Measurements from ENCODE around the gene PTS.

Gene PTS

GRCh38 chr11:112223121-112223520 is 3.1 kb upstream of the PTS start:
- Histone ChIP-seq H3K27ac (ENCODE audit: low read depth, low read length) (no peak overlapping the region), H3K4me1 (ENCODE audit: insufficient read depth, low read length) (peaks cover 27% of the 10 kb centered on the region), H3K9ac (ENCODE audit: low read length) (no peak overlapping the region)

GRCh38 chr11:112223754-112224532 is 2.3 kb upstream of the PTS start:
- Histone ChIP-seq H3K27me3 (ENCODE audit: control insufficient read depth in 1 of 2, insufficient read depth in 2 of 2, low read length in 2 of 2) (no peaks in the 10 kb centered on the region), H3K9me3 (ENCODE audit: low read length) (no peaks in the 10 kb centered on the region), H3K4me3 (ENCODE audit: low read depth in 1 of 2, low read length in 2 of 2) (no peak overlapping the region), H3K9ac (ENCODE audit: low read length) (no peak overlapping the region), H3K4me1 (ENCODE audit: insufficient read depth, low read length) (peaks cover 27% of the 10 kb centered on the region), H3K36me3 (ENCODE audit: insufficient read depth, low read length) (no peaks in the 10 kb centered on the region), H3K27ac (ENCODE audit: low read depth, low read length) (no peak overlapping the region)

More at GRCh38 chr11:112223121-112223520, 3.1 kb upstream of the PTS start:
- no peaks in the 10 kb centered on the region for H3K27me3 ChIP-seq (ENCODE audit: control insufficient read depth in 1 of 2, insufficient read depth in 2 of 2, low read length in 2 of 2)
- no peaks in the 10 kb centered on the region for H3K36me3 ChIP-seq (ENCODE audit: insufficient read depth, low read length)
- no peak overlapping the region for H3K4me3 ChIP-seq (ENCODE audit: low read depth in 1 of 2, low read length in 2 of 2)
- H3K9me3 ChIP-seq (ENCODE audit: low read length), result no peaks in the 10 kb centered on the region

- Histone ChIP-seq H3K9me3 (ENCODE audit: low read length) (no peaks in the 10 kb centered on the region), H3K27ac (ENCODE audit: low read depth, low read length) (peak overlapping the region; percentile 93), H3K9ac (ENCODE audit: low read length) (peak overlapping the region; percentile 92), H3K4me1 (ENCODE audit: insufficient read depth, low read length) (peaks cover 21% of the 10 kb centered on the region), H3K36me3 (ENCODE audit: insufficient read depth, low read length) (peaks cover 7% of the 10 kb centered on the region), H3K27me3 (ENCODE audit: control insufficient read depth in 1 of 2, insufficient read depth in 2 of 2, low read length in 2 of 2) (no peaks in the 10 kb centered on the region), H3K4me3 (ENCODE audit: low read depth in 1 of 2, low read length in 2 of 2) (peak overlapping the region; percentile 87 to 96)
Measured at GRCh38 chr11:112225753-112226061, 521 bp upstream of the PTS start.

GRCh38 chr11:112226831-112227401 is 688 bp downstream of the PTS start:
- H3K9ac ChIP-seq (ENCODE audit: low read length), result peak overlapping the region; percentile 92
- H3K9me3 ChIP-seq (ENCODE audit: low read length), result no peaks in the 10 kb centered on the region
- H3K4me1 ChIP-seq (ENCODE audit: insufficient read depth, low read length), result peaks cover 8% of the 10 kb centered on the region
- H3K27ac ChIP-seq (ENCODE audit: low read depth, low read length), result peak overlapping the region; percentile 93
- peak overlapping the region; percentile 87 to 96 for H3K4me3 ChIP-seq (ENCODE audit: low read depth in 1 of 2, low read length in 2 of 2)
- H3K36me3 ChIP-seq (ENCODE audit: insufficient read depth, low read length), result peaks cover 12% of the 10 kb centered on the region
- no peaks in the 10 kb centered on the region for H3K27me3 ChIP-seq (ENCODE audit: control insufficient read depth in 1 of 2, insufficient read depth in 2 of 2, low read length in 2 of 2)

GRCh38 chr11:112227471-112227870 is 1.2 kb downstream of the PTS start:
- H3K36me3 ChIP-seq (ENCODE audit: insufficient read depth, low read length), result peaks cover 12% of the 10 kb centered on the region
- no peak overlapping the region for H3K27ac ChIP-seq (ENCODE audit: low read depth, low read length)
- peaks cover 7% of the 10 kb centered on the region for H3K4me1 ChIP-seq (ENCODE audit: insufficient read depth, low read length)
- no peaks in the 10 kb centered on the region for H3K27me3 ChIP-seq (ENCODE audit: control insufficient read depth in 1 of 2, insufficient read depth in 2 of 2, low read length in 2 of 2)
- H3K4me3 ChIP-seq (ENCODE audit: low read depth in 1 of 2, low read length in 2 of 2), result peak overlapping the region; percentile 87 to 96
- peak overlapping the region; percentile 92 for H3K9ac ChIP-seq (ENCODE audit: low read length)
- H3K9me3 ChIP-seq (ENCODE audit: low read length), result no peaks in the 10 kb centered on the region

- Histone ChIP-seq H3K9me3 (ENCODE audit: low read length) (no peaks in the 10 kb centered on the region), H3K36me3 (ENCODE audit: insufficient read depth, low read length) (peaks cover 18% of the 10 kb centered on the region), H3K27me3 (ENCODE audit: control insufficient read depth in 1 of 2, insufficient read depth in 2 of 2, low read length in 2 of 2) (no peaks in the 10 kb centered on the region), H3K27ac (ENCODE audit: low read depth, low read length) (no peak overlapping the region), H3K4me3 (ENCODE audit: low read depth in 1 of 2, low read length in 2 of 2) (no peak overlapping the region), H3K9ac (ENCODE audit: low read length) (no peak overlapping the region), H3K4me1 (ENCODE audit: insufficient read depth, low read length) (peaks cover 7% of the 10 kb centered on the region)
Measured at GRCh38 chr11:112228706-112229105, 2.5 kb downstream of the PTS start.

- H3K9me3 ChIP-seq (ENCODE audit: low read length), result no peaks in the 10 kb centered on the region
- peaks cover 7% of the 10 kb centered on the region for H3K4me1 ChIP-seq (ENCODE audit: insufficient read depth, low read length)
- H3K27ac ChIP-seq (ENCODE audit: low read depth, low read length), result no peak overlapping the region
- H3K36me3 ChIP-seq (ENCODE audit: insufficient read depth, low read length), result peaks cover 18% of the 10 kb centered on the region
- no peak overlapping the region for H3K4me3 ChIP-seq (ENCODE audit: low read depth in 1 of 2, low read length in 2 of 2)
- no peak overlapping the region for H3K9ac ChIP-seq (ENCODE audit: low read length)
- H3K27me3 ChIP-seq (ENCODE audit: control insufficient read depth in 1 of 2, insufficient read depth in 2 of 2, low read length in 2 of 2), result no peaks in the 10 kb centered on the region
Measured at GRCh38 chr11:112229159-112229558, 2.9 kb downstream of the PTS start.

GRCh38 chr11:112229746-112230433 is 3.7 kb downstream of the PTS start:
- peaks cover 18% of the 10 kb centered on the region for H3K36me3 ChIP-seq (ENCODE audit: insufficient read depth, low read length)
- H3K9ac ChIP-seq (ENCODE audit: low read length), result no peak overlapping the region
- H3K4me3 ChIP-seq (ENCODE audit: low read depth in 1 of 2, low read length in 2 of 2), result no peak overlapping the region
- H3K27me3 ChIP-seq (ENCODE audit: control insufficient read depth in 1 of 2, insufficient read depth in 2 of 2, low read length in 2 of 2), result no peaks in the 10 kb centered on the region
- H3K9me3 ChIP-seq (ENCODE audit: low read length), result no peaks in the 10 kb centered on the region
- peaks cover 7% of the 10 kb centered on the region for H3K4me1 ChIP-seq (ENCODE audit: insufficient read depth, low read length)
- H3K27ac ChIP-seq (ENCODE audit: low read depth, low read length), result no peak overlapping the region

- no peak overlapping the region for H3K27ac ChIP-seq (ENCODE audit: low read depth, low read length)
- H3K4me1 ChIP-seq (ENCODE audit: insufficient read depth, low read length), result peaks cover 7% of the 10 kb centered on the region
- no peaks in the 10 kb centered on the region for H3K9me3 ChIP-seq (ENCODE audit: low read length)
- peaks cover 31% of the 10 kb centered on the region for H3K36me3 ChIP-seq (ENCODE audit: insufficient read depth, low read length)
- no peak overlapping the region for H3K4me3 ChIP-seq (ENCODE audit: low read depth in 1 of 2, low read length in 2 of 2)
- H3K27me3 ChIP-seq (ENCODE audit: control insufficient read depth in 1 of 2, insufficient read depth in 2 of 2, low read length in 2 of 2), result no peaks in the 10 kb centered on the region
- H3K9ac ChIP-seq (ENCODE audit: low read length), result no peak overlapping the region
Measured at GRCh38 chr11:112231952-112232351, 5.7 kb downstream of the PTS start.

- Histone ChIP-seq H3K27me3 (ENCODE audit: control insufficient read depth in 1 of 2, insufficient read depth in 2 of 2, low read length in 2 of 2) (no peaks in the 10 kb centered on the region), H3K27ac (ENCODE audit: low read depth, low read length) (no peak overlapping the region), H3K9me3 (ENCODE audit: low read length) (no peaks in the 10 kb centered on the region), H3K9ac (ENCODE audit: low read length) (no peak overlapping the region), H3K4me3 (ENCODE audit: low read depth in 1 of 2, low read length in 2 of 2) (no peak overlapping the region), H3K4me1 (ENCODE audit: insufficient read depth, low read length) (peaks cover 7% of the 10 kb centered on the region), H3K36me3 (ENCODE audit: insufficient read depth, low read length) (peaks cover 30% of the 10 kb centered on the region)
Measured at GRCh38 chr11:112235750-112236390, 9.6 kb downstream of the PTS start.

- no peak overlapping the region for H3K27ac ChIP-seq (ENCODE audit: low read depth, low read length)
- no peaks in the 10 kb centered on the region for H3K27me3 ChIP-seq (ENCODE audit: control insufficient read depth in 1 of 2, insufficient read depth in 2 of 2, low read length in 2 of 2)
- H3K9me3 ChIP-seq (ENCODE audit: low read length), result no peaks in the 10 kb centered on the region
- no peak overlapping the region for H3K4me3 ChIP-seq (ENCODE audit: low read depth in 1 of 2, low read length in 2 of 2)
- no peak overlapping the region for H3K9ac ChIP-seq (ENCODE audit: low read length)
- peaks cover 27% of the 10 kb centered on the region for H3K36me3 ChIP-seq (ENCODE audit: insufficient read depth, low read length)
- peaks cover 7% of the 10 kb centered on the region for H3K4me1 ChIP-seq (ENCODE audit: insufficient read depth, low read length)
Measured at GRCh38 chr11:112237451-112237850, 11.2 kb downstream of the PTS start.
